ENCODE data around the gene PCDHGA2.

DNA sequence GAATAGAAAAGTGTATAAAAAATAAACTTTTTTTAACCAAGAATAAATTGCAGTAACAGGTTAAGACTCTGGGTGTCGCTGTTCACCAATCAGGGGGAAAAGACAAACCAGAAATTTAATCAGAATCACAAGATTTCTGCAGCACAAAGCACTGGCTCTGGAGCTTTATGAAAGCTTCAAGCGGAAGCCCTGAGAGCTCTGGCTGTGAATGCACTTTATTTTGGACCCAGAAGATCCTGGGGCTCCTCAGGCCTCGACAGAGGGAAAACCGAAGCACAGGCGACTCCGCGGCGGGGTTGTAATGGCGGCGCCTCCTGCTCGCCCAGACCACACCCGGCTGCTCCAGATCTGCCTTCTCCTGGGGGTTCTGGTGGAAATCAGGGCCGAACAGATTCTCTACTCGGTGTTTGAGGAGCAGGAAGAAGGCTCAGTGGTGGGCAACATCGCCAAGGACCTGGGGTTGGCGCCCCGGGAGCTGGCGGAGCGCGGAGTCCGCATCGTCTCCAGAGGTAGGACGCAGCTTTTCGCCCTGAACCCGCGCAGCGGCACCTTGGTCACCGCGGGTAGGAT lies 16.4 kb downstream of the PCDHGA2 start, which contains the start of gene PCDHGA4:
- TF ChIP-seq SOX6 (IDR thresholded peaks at IDR 0.05), result no peak
- no peak for TF ChIP-seq ZNF175 (CRISPR knock-in tag; IDR thresholded peaks at IDR 0.05; ENCODE audit: low read depth)
- TF ChIP-seq SMARCC2 (IDR thresholded peaks at IDR 0.05; ENCODE audit: low read depth), result no peak
- no peak for TF ChIP-seq MED1 (CRISPR knock-in tag; IDR thresholded peaks at IDR 0.05; ENCODE audit: borderline replicate concordance)
- TF ChIP-seq TEAD2 (tag; IDR thresholded peaks at IDR 0.05), result no peak
- no peak for TF ChIP-seq EZH2 (IDR thresholded peaks at IDR 0.05; ENCODE audit: borderline replicate concordance, low read depth, low read length)
- TF ChIP-seq CTCF (IDR thresholded peaks at IDR 0.05 in 2 of 3, conservative IDR thresholded peaks at IDR 0.05 in 1 of 3; ENCODE audit: insufficient read depth in 2 of 3, low read depth in 1 of 3, low read length in 3 of 3), result peak; percentile 47 to 69 (median 64); a peak in 4 of 6 replicates
- no peak for TF ChIP-seq SRF (CRISPR knock-in tag; IDR thresholded peaks at IDR 0.05)
